ENCODE data around the gene WDR12.
"Not testable (repeated sequence)": the region's sequence is repeated elsewhere in the genome, so short reads cannot be mapped to it uniquely, and the experiment has no call there.

WDR12 gene

DNA sequence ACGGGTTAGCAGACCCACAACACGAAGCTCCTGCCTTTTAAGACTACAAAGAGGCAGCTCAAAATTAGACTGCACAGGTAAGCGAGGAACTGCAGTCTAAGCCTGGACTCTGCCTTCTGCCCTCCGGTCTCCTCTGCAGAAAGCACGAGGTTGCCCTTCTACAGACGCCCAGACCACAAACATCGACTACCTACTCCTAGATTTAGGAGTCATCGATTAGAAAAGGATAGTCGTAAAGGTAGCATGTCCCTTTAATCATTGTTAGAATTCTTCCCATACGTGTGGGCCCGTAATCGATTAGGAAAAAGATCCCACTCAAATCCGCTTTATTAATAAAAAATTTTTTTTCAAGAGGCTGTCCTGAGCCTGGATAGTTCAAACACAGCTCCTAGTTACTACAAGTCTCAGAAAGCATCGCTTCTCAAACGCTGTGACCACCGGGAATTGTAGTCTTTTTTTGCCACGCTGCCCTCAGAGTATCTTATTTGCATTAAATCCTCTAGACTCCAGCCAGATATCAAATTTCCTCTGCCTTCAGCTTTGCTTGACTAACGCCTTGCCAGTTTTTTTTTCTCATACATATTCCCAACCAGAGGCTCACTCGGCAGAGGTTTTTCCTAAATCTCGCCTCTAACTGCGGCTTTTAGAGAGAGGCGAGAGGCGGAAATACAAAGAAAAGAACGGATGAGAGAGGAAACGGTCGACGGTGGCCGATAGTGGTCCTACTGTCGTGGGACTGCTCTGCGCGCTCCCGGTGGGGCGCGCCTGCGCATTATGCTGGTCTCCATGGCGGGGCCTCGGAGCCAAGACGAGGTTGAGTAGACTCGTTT is at the start of gene WDR12, which contains the start of gene CARF:
Gene WDR12 (minus strand): TSS at position 162 of the 830 bp plus-strand sequence. CDS start 197 bp downstream, outside the sequence.
Gene CARF (plus strand): TSS at position 764 of the 830 bp plus-strand sequence. CDS start 29,628 bp downstream, outside the sequence.
- DNase-seq = peak; percentile 64 to 84 (median 76)

DNA sequence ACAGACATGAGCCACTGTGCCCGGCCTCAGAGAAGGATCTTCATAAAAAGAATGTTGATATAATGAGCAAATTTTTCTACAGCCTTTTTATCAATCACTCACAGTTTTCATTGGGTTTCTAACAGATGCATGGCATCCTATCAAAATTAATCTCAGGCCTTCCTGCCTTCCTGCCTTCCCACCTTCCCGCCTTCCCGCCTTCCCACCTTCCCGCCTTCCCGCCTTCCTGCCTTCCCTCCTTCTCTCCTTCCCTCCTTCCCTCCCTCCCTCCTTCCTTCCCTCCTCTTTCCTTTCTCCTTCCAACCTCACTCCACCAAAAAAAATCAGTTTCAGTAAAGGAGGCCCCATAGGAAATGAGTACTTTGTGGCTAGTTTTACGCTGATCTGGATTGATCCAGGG is 49.1 kb upstream of the WDR12 start:
- no peak for DNase-seq

DNA sequence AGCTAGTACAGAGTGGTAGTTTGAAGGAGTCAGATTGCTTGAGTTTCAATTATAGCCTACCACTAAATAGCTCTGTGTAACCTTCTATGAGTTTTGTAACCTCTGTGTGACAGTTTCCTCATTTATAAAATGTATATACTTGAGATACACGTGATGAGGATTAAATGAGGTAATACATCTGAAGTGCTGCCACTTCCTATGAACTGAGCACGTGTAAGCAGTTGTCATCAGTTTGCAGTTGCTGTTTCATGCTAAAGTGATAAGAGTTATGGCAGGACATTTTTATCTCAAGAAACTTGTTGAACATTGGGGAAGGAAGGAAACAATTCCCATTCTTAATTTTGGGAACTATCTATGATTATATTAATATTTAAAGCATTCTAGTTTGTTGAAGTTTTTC is 39.1 kb upstream of the WDR12 start:
- no peak for DNase-seq

DNA sequence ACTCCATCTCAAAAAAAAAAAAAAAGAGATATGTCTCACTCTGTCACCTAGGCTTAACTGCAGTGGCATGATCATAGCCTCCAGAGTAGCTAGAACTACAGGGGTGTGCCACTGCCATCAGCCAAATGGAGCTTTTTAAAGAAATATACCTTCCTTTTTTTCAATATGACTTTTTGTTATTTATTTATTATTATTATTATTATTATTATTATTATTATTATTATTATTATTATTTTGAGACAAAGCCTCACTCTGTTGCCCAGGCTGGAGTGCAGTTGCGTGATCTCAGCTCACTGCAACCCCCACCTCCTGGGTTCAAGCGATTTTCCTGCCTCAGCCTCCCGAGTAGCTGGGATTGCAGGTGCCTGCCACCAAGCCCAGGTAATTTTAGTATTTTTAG is 37.9 kb upstream of the WDR12 start:
- DNase-seq = not testable (repeated sequence)

DNA sequence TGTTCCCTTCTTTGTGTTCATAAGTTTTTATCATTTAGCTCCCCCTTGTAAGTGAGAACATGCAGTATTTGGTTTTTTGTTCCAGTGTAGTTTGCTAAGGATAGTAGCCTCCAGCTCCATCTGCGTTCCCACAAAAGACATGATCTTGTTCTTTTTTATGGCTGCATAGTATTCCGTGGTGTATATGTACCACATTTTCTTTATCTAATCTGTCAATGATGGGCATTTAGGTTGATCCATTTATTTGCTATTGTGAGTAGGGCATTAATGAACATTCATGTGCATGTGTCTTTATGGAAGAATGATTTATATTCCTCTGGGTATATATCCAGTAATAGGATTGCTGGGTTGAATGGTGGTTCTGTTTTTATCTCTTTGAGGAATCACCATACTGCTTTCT is 34.0 kb upstream of the WDR12 start:
- no peak for DNase-seq

DNA sequence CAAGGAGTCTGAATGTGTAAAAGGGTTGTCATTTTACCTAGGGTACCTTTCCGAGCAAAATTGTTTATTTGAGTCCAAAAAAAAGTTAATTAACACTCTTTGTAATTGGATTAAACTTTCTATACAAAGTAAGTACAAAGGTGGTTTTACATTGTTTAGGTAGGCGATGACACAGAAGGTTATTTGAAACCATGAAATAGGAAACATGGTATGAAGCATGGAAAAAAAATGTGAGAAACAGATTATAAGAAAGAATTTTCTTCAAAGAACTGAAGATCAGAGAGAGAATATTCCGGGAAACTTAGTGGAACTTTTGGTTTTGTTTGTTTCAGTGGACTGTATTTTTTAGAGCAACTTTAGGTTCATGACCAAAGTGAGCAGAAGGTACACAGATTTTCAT is 33.3 kb upstream of the WDR12 start:
- DNase-seq = no peak

DNA sequence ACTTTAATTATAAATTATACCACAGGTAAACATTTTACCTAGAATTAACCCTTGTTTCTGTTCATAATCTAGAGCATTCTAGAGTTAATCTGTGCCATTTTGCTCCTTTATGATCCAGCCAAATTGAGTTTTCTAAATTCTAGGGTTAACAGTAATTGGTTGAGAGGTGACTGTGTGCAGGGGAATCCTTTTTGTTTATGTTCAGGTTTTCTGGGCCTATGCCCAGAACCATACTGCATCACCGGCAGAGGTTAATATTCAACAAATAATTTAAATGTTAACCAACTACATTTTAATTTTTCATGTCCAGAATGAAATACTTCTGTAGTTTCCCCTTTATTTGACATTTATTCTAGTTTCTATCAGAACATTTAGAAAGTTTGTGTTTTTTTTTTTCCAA is 32.9 kb upstream of the WDR12 start:
- DNase-seq = no peak

DNA sequence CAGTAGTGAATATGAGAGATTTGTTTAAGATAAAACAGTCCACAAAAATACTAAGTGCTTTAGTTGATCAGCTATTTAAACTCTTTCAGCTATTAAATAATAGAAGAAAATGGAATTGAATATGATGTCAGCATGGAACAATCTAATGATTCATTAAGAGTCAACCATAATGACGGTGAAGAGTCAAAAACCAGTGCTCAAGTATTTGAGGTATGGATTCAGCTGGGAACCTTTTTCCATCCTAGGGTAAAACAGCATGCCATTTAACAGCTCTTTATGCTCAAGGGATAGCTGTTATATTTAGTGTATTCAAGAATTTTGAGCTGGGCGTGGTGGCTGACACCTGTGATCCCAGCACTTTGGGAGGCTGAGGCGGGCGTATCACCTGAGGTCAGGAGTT is 30.3 kb upstream of the WDR12 start:
- DNase-seq = no peak

DNA sequence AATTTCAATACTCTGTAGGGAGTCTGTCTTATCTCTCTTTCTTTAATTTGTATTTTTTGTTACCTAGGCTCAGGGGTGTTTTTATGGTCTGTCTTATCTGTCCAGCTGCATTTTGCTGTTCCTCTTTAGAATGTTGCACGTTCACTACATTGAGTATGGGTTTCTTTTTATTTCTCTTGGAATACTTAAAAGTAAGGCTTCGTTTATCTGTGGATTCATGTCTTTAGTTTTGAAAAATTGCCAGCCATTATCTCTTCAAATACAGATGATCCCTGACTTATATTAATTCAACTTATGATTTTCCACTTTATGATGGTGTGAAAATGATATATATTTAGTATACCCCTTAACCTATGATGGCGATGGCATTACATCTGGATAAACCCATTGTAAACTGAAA is 27.5 kb upstream of the WDR12 start:
- no peak for DNase-seq

DNA sequence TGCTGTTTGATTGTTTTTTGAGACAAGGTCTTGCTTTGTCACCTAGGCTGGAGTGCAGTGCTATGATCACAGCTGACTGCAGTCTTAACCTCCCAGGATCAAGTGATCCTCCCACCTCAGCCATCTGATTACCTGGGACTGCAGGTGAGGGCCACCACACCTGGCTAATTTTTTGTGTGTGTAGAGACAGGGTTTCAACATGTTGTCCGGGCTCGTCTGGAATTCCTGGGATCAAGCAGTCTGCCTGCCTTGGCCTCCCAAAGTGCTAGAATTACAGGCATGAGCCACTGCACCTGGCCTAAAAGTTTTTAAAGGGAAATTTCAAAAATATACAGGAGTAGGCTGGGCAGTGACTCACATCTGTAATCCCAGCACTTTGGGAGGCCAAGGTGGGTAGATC is 23.0 kb upstream of the WDR12 start:
- DNase-seq = no peak

DNA sequence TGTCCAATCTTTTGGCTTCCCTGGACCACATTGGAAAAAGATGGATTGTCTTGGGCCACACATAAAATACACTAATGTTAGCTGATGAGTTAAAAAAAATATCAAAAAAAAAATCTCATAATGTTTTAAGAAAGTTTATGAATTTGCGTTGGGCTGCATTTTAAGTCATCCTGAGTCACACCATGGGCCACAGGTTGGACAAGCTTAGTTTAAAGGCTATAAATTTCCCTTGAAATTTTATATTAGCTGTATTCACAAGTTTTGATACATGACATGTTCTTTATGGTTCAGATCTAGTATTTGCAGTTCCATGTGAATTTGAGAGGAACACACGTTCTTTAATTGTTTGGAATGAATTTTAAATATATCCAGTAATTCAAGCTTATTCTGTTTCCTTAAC is 22.5 kb upstream of the WDR12 start:
- no peak for DNase-seq

DNA sequence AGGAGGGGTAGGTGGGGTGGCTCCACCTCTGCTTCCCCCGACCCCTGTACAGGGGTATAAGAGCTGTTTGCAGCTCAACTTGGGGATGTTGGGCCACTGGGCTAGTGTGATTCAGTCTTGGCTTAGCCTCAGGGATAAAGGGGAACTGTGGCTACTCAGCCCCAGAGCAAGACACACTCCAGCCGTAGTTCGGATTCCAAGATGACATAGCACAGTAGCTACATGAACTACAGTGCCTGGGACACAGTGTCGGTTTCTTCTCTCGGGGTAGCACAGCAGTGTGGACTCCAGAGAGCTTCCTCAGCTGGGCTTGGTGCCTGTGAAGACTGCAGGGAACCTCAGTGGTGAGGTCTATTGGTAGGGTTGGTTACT is 21.7 kb upstream of the WDR12 start:
- DNase-seq = no peak

DNA sequence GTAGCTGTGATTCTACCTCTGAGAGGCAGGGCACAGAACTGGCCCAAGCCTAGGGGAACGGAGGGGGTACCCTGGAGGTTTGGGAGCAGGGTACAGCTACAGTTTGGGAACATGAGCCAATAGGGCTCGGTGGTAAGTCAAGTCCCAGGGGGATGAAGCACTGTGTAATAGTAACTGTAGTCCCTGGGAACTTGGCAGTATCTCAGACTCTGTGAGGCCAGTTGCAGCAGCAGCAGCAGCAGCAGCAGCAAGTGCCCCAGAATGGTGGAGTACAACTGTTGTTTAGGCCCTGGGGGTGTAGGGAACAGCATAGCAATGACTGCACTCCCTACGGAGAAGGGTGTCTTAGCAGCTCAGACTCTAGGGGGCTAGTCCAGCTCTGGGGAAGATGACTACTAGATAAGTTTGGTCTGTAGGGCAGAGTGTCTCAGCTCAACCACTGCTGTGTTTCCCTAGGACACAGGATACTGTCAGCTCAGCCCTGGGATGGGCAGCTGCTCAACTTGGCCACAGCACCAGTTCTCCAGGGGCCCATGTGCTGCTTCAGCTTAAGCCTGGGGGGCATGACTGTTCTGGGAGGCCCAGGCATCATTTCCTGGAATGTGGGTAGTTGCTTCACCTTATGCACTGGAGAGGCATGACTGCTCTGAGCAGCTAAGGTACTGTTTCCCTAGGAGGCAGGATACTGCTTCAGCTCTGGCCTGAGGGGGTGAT is 21.1 kb upstream of the WDR12 start:
- DNase-seq = no peak

DNA sequence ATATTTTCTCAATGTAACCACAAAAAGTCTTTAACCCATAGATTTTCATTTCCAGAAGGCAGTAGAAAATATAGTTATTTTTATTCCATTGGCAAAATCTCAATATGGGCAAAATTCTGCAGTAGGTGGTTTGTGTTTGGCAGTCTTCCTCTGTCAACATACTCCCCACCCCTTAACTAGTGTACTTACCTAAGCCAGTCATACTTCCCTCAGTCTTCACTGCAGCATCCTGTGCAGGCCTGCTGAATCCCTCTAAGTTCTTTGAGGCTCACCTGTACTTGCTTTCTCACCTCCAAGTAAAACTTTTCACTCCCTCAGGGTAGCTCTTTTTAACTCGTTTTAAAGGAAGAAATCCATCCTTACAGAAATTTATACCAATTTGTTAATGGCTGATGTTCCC is 7.4 kb upstream of the WDR12 start:
- DNase-seq = no peak

DNA sequence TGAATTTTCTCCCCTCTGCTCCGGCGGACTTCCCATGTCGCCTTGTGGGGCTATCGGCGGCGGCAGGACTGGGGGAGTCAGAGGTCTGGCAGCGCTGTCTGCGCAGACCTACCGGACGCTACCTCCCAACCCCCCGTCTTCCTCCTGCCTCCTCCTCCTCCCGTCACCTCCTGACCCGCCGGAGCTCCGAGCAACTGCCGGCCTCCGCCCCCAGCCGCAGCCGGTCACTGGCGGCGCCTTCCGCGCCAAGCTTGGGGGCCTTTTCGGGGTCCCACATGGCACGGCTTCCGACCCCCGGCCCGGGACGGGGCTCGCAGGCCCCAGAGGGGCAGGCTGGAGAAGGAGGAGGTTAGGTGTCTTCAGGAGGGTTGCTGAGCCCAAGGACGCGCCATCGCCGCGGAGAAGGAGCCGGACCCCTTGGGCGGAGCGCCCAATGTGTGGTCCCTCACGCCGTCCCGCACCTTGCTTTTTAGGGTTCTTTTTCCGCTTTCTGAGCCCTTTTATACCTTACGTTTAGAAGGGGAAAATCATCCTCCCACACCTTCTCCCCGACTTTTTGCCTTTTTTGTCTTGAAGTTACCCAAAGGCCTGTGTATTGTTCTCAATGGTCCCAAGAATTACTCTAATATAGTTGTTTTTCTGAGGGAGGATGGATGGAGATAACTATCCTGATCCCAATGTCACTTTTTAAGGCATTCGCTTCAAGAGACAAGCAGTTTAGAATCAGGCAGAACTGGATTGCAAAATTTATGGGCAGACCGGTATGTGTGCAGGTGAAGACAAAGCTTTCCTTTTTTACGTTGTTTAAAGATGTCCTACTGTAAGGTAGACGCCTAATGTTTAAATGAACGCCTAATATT is 1.1 kb upstream of the WDR12 start:
- not testable (repeated sequence) for DNase-seq

DNA sequence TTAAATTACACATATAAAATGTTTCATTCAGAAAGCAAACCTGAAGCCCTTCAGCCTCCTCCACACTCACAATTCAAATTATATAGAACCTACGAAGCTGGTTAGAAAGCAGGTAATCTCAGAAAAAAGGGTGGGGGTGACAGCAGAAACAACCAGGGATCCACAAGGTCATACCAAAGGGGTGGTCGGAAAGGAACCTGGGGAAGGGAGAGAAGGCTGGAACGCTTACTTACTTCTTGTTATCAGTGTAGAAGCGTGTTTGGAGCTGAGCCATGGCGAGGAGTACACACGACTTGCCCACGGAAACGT is 316 bp downstream of the WDR12 start:
- DNase-seq = no peak

DNA sequence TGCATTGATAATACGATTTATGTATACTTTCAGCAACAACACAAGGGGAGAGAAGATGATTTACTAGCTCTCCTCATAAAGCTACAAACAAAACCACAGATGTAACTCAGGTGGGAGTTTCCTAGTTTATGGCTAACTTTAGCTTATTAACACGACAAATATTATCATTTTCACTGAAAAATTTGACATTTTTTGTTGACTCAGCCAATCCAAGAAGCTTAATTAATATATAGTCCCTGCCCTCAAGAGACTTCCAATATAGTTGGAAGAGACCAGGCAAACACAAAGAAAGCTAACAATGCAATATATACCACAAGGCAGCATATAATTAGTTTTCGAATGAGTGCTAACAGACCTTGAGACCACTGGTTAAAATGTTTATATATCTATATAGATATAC is 775 bp downstream of the WDR12 start:
- DNase-seq = no peak

DNA sequence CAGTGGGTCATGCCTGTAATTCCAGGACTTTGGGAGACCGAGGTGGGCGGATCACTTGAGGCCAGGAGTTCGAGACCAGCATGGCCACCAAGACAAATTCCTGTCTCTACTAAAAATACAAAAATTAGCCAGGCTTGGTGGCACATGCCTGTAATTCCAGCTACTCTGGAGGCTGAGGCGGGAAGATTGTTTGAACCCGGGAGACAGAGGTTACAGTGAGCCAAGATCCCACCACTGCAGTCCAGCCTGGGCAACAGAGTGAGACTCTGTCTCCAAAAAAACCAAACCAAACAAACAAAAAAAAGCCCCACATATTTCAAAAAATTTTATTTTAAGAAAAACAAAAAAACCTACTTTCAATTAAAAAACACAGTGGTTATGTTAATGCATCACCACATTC is 1.2 kb downstream of the WDR12 start:
- not testable (repeated sequence) for DNase-seq

DNA sequence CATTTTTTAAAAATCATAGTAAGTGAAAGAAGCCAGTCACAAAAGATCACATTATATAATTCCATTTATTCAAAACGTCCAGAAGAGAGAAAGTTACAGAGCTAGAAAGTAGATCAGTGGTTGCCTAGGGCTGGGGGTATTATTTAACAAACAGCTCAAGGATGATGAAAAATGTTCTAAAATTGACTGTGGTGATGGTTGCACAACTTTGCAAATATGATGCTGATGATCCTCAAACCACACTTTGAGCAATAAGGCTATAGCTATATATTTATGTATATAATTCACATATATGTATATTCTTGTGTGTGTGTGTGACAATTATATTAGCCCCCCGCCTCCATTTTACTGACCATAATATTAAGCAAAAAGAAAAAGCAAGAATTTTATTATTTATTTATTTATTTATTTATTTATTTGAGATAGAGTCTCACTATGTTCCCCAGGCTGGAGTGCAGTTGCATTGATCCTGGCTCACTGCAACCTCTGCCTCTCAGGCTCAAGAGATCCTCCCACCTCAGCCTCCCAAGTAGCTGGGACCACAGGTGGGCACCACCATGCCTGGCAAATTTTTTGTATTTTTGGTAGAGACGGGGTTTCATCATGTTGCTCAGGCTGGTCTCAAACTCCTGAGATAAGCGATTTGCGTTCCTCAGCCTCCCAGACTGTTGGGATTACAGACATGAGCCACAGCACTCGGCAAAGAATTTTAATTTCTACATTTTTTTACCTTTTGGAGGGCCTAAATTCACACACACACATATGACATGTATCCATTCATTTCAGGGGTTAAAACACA is 1.9 kb downstream of the WDR12 start:
- DNase-seq = no peak

DNA sequence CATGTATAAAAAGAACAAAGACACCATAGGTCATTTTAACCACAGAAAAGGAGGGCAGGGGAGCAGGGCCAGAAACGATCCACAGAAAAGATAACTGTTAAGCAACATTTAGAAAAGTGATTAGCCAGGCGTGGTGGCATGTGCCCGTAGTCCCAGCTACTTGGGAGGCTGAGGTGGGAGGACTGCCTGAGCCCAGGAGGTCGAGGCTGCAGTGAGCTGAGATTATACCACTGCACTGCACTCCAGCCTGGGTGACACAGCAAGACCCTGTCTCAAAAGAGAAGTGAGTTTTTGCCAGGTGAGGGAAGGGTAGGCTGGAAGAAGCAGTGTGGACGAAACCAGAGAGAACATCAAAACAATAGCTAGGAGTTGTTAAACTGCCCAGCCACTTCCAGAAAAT is 3.3 kb downstream of the WDR12 start:
- DNase-seq = no peak

DNA sequence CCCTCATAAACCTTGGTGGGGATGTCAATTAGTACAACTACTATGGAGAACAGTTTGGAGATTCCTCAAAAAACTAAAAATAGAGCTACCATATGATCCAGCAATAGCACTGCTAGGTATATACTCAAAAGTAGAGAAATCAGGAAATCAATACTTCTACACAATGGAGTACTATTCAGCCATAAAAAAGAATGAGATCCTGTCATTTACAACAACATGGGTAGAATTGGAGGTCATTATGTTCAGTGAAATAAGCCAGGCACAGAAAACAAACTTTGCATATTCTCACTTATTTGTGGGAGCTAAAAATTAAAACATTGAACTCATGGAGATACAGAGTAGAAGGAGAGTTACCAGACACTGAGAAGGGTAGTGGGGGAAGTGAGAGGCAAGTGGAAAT is 6.0 kb downstream of the WDR12 start:
- DNase-seq = not testable (repeated sequence)

DNA sequence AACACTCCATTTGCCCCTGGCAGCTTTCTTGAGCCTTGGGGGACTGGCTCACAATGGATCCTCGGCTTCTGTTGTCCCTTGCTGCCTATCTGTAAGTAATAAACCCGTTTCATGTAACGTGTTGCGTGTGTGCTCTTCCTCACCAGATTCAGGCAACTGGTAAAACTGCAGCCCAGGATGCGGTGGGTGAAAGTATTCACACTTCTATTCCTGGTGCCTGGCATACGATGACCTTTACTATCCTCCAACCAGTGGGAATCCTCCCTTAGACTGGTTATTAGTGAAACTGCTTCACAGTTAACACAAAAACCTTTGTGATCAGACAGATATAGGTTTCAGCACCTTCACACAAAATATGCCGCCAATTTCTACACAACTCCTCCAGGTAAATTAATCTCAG is 26.3 kb downstream of the WDR12 start:
- no peak for DNase-seq

Measured in activated naive CD4-positive, alpha-beta T cell (primary cell).